Endothelial cell (in vitro differentiated cells): ENCODE data around the gene OFD1. TPM values are rescaled to one million over a fixed set of nuclear protein-coding genes. Genes with fewer than 3 reads are reported as not detected.

Source experiments
- DNase-seq: peaks from one replicate; pipeline ENCODE4 v3.0.0; 2021; ENCODE audit warnings: low spot score
- H3K27ac Mint-ChIP-seq: one replicate; pipeline ENCODE4 v1.8.0; 2021; ENCODE audit warnings: mixed read lengths, inconsistent platforms; ENCODE audit not compliant: unreplicated experiment
- H3K27me3 Mint-ChIP-seq: one replicate; pipeline ENCODE4 v1.8.0; 2021; ENCODE audit warnings: mild to moderate bottlenecking, moderate library complexity, mixed read lengths, inconsistent platforms; ENCODE audit not compliant: unreplicated experiment
- H3K36me3 Mint-ChIP-seq: one replicate; pipeline ENCODE4 v1.8.0; 2021; ENCODE audit warnings: mild to moderate bottlenecking, low read depth, mixed read lengths, inconsistent platforms; ENCODE audit not compliant: unreplicated experiment
- H3K4me1 Mint-ChIP-seq: one replicate; pipeline ENCODE4 v1.8.0; 2021; ENCODE audit warnings: mild to moderate bottlenecking, mixed read lengths, inconsistent platforms; ENCODE audit not compliant: unreplicated experiment
- H3K4me3 Mint-ChIP-seq: one replicate; pipeline ENCODE4 v1.8.0; 2021; ENCODE audit warnings: mild to moderate bottlenecking, mixed read lengths, inconsistent platforms; ENCODE audit not compliant: unreplicated experiment
- H3K9me3 Mint-ChIP-seq: one replicate; pipeline ENCODE4 v1.8.0; 2021; ENCODE audit warnings: mixed read lengths, inconsistent platforms; ENCODE audit not compliant: unreplicated experiment
- CTCF ChIP-seq: fragments of 200-600 bp; sonication (generic); IDR thresholded peaks from one replicate; pipeline ENCODE4 v1.5.0; 2021; ENCODE audit warnings: antibody characterized with exemption; ENCODE audit not compliant: unreplicated experiment
- total RNA-seq: library from RNA; stranded (reverse); fragmentation: NEBNext Ultra II Directional; extraction: Animal tissue kit (Norgen Biotek cat#: 25700); gene quantifications from one replicate; pipeline ENCODE4 v1.2.1, GENCODE V29; 2021; ENCODE audit not compliant: unreplicated experiment

OFD1 gene
- total RNA-seq, 1 donor from 2014 or later, result 17.7 TPM

DNA sequence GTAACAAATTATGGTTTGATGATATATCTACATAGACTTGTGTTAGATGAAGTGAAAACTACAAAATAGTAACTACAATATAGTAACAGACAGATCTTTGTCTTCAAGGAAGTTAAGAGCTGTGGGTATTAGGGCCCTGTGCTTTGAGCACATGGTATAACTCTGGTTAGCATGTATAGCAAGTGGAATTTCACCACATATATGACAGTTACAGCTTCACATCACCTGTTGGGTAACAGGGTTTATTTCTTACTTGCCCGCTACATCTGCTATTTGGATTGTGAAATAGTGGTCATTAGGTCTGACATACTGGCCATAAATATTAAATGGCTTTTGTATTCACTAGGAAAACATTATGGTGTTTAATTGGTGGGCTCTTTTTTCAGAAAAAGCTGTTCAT lies 20.2 kb downstream of the OFD1 start:
- DNase-seq, result no peak
- Mint-ChIP-seq H3K36me3 (peaks cover 4% of the 10 kb centered on the region), H3K27ac (no peak overlapping the region), H3K4me1 (no peaks in the 10 kb centered on the region), H3K27me3 (no peaks in the 10 kb centered on the region), H3K4me3 (no peak overlapping the region), H3K9me3 (no peaks in the 10 kb centered on the region)
- no peak for TF ChIP-seq CTCF

DNA sequence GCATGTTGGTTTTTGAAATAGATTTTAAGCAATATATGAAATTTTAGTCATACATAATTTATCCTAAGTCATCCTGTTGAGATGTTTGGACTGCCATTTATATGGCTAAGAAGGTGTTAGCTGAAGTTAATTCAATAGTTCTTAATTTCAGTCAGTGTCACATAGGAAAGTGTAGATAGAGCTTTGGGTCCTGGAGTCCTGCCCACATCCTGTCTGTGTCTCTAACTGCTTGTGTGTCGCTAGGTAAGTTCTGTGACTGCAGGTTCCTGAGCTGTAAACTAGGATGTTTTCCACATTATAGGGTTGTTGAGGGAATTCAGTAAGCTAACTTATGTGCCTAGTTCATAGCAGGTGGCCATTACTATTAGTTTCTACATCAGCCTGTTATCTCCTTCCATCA lies 20.7 kb downstream of the OFD1 start:
- H3K27me3 Mint-ChIP-seq, result no peaks in the 10 kb centered on the region
- no peak for TF ChIP-seq CTCF
- no peaks in the 10 kb centered on the region for H3K4me1 Mint-ChIP-seq
- no peak overlapping the region for H3K4me3 Mint-ChIP-seq
- peaks cover 4% of the 10 kb centered on the region for H3K36me3 Mint-ChIP-seq
- no peaks in the 10 kb centered on the region for H3K9me3 Mint-ChIP-seq
- DNase-seq, result no peak
- no peak overlapping the region for H3K27ac Mint-ChIP-seq

DNA sequence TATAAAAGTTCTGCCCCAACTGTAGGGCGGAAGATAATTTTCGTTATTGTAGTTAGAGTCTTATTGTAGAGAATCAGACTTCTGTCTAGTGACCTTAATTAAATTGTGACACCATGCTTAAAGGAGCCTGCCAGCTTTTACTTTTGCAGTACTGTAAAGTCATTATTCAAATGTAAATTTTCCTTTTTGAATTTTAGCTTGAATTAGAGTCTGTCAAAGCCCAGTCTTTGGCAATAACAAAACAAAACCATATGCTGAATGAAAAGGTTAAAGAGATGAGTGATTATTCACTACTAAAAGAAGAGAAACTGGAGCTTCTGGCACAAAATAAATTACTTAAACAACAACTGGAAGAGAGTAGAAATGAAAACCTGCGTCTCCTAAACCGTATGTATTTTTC lies 21.8 kb downstream of the OFD1 start:
- no peak for TF ChIP-seq CTCF
- no peak for DNase-seq
- no peak overlapping the region for H3K27ac Mint-ChIP-seq
- no peak overlapping the region for H3K4me3 Mint-ChIP-seq
- H3K4me1 Mint-ChIP-seq, result no peaks in the 10 kb centered on the region
- H3K36me3 Mint-ChIP-seq, result peaks cover 4% of the 10 kb centered on the region
- H3K9me3 Mint-ChIP-seq, result no peaks in the 10 kb centered on the region
- H3K27me3 Mint-ChIP-seq, result no peaks in the 10 kb centered on the region

- peaks cover 3% of the 10 kb centered on the region for H3K4me1 Mint-ChIP-seq
Measured at GRCh38 chrX:13759152-13759718, 24.7 kb downstream of the OFD1 start.

More at GRCh38 chrX:13759152-13759718, 24.7 kb downstream of the OFD1 start:
- H3K27ac Mint-ChIP-seq, result no peak overlapping the region
- no peak overlapping the region for H3K4me3 Mint-ChIP-seq
- peaks cover 4% of the 10 kb centered on the region for H3K36me3 Mint-ChIP-seq
- TF ChIP-seq CTCF, result no peak
- no peaks in the 10 kb centered on the region for H3K27me3 Mint-ChIP-seq
- DNase-seq, result no peak
- H3K9me3 Mint-ChIP-seq, result no peaks in the 10 kb centered on the region
